ENCODE data around the gene ITPR3. TPM values are rescaled to one million over a fixed set of nuclear protein-coding genes. Genes with fewer than 3 reads are reported as not detected.

ITPR3 gene
- total and polyA plus RNA-seq, 8 donors: 70.8 to 147 (median 94.4) TPM

- H3K36me3 ChIP-seq: peaks cover 0 to 23% of the 10 kb centered on the region in 2 donors
- peak; percentile 58 for ATAC-seq
These were observed 84.3 kb downstream of the ITPR3 start for GRCh38 chr6:33705268-33705885.

GRCh38 chr6:33705955-33706725, 85.0 kb downstream of the ITPR3 start:
- Histone ChIP-seq H3K36me3 (peaks cover 0 to 23% of the 10 kb centered on the region in 2 donors), H3K4me1 (peaks cover 13 to 14% of the 10 kb centered on the region in 2 donors), H3K27me3 (no peaks in the 10 kb centered on the region), H3K27ac (no peak overlapping the region), H3K9me3 (no peaks in the 10 kb centered on the region), H3K4me3 (no peak overlapping the region)
- DNase-seq: no peak
- intact Hi-C loops (cut with DNase I): no loop called here
- ATAC-seq: no peak
- TF ChIP-seq CTCF (IDR thresholded peaks at IDR 0.05): no peak

More at GRCh38 chr6:33705268-33705885, 84.3 kb downstream of the ITPR3 start:
- H3K4me3 ChIP-seq: no peak overlapping the region
- no peaks in the 10 kb centered on the region for H3K27me3 ChIP-seq
- H3K9me3 ChIP-seq: no peaks in the 10 kb centered on the region
- intact Hi-C loops (cut with DNase I): no loop called here
- DNase-seq: no peak
- H3K4me1 ChIP-seq: peaks cover 7 to 9% of the 10 kb centered on the region in 2 donors
- TF ChIP-seq CTCF (IDR thresholded peaks at IDR 0.05): no peak
- H3K27ac ChIP-seq: peak overlapping the region in 1 of 2 donors; percentile 19

GRCh38 chr6:33707771-33708170, 86.6 kb downstream of the ITPR3 start:
- ATAC-seq: no peak
- H3K4me1 ChIP-seq: peaks cover 14 to 18% of the 10 kb centered on the region in 2 donors
- intact Hi-C loops (cut with DNase I): no loop called here

GRCh38 chr6:33708516-33709204, 87.5 kb downstream of the ITPR3 start:
- Histone ChIP-seq H3K4me1 (peaks cover 14 to 18% of the 10 kb centered on the region in 2 donors), H3K27ac (no peak overlapping the region), H3K36me3 (peaks cover 0 to 23% of the 10 kb centered on the region in 2 donors), H3K4me3 (no peak overlapping the region), H3K9me3 (no peaks in the 10 kb centered on the region), H3K27me3 (no peaks in the 10 kb centered on the region)
- no peak for DNase-seq
- intact Hi-C loops (cut with DNase I): no loop called here
- TF ChIP-seq CTCF (IDR thresholded peaks at IDR 0.05): no peak
- ATAC-seq: no peak

More at GRCh38 chr6:33707771-33708170, 86.6 kb downstream of the ITPR3 start:
- no peak for DNase-seq
- Histone ChIP-seq H3K27ac (no peak overlapping the region), H3K4me3 (no peak overlapping the region), H3K9me3 (no peaks in the 10 kb centered on the region), H3K36me3 (peaks cover 0 to 23% of the 10 kb centered on the region in 2 donors), H3K27me3 (no peaks in the 10 kb centered on the region)
- no peak for TF ChIP-seq CTCF (IDR thresholded peaks at IDR 0.05)

Measured in left lung (tissue), 10 donors.